Mucosa of gallbladder (tissue), 1 donor: ENCODE data around the gene CLEC16A. TPM values are rescaled to one million over a fixed set of nuclear protein-coding genes. Genes with fewer than 3 reads are reported as not detected.

ENCODE experiments used
- DNase-seq: peaks from one replicate; pipeline ENCODE4 v3.0.0-alpha.2; 2020; ENCODE audit warnings: low spot score
- total RNA-seq: library from RNA; stranded (reverse); gene quantifications from one replicate; pipeline ENCODE4 v1.2.1, GENCODE V29; 2021
- donor health status: DM: no; HTN: no; CAD: no.

CLEC16A gene
- total RNA-seq, 1 donor from 2014 or later: 27.6 TPM

GRCh38 chr16:11082860-11083388 lies 138.6 kb downstream of the CLEC16A start:
- no peak for DNase-seq

DNA sequence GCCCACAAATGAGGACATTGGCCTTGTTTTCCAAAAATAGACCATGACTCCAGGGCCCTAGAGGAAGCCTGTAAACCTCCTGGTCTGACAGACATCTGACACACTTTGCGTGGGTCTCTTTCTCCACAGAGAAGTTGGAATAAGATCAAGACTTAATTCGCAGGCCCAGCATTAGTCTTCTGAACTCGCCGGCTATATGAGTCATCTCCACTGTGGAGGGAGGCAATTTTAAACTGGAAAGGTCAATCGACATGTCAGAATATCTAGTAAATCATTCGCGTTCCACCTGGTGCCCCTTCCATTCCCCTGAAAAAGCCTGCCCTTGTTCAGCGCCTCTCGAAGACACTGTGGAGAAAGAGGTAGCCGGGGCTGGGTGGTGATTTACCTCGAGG lies 140.1 kb downstream of the CLEC16A start:
- DNase-seq: no peak

DNA sequence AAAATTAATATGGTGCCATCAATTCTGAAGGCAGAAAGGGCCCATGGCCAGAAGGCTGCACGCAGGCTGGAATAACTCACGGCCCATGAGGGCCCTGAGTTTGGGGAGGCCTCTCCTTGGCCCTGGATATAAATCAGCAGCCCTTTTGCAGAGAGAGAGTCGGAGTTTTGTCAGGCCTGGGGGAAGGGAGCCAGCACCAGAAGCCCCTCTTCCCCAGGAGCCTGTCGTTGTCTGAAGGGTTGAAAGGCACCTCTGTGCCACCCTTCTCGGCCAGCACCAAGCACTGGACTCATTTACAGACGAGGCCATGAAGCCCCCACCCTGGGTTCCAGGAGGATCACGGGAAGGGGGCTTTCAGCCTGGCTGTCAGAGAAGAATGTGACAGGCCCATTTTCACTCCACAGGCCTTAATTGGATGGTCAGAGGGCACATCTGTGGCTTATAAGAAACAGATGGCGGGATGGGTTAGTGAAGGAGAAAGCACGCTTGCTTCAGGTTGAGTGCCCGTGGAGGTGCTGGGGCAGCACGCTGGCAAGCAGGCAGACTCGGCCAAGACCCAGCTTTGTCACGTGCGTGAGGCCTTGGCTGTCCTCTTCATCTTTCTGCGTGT lies 140.6 kb downstream of the CLEC16A start:
- DNase-seq: no peak

DNA sequence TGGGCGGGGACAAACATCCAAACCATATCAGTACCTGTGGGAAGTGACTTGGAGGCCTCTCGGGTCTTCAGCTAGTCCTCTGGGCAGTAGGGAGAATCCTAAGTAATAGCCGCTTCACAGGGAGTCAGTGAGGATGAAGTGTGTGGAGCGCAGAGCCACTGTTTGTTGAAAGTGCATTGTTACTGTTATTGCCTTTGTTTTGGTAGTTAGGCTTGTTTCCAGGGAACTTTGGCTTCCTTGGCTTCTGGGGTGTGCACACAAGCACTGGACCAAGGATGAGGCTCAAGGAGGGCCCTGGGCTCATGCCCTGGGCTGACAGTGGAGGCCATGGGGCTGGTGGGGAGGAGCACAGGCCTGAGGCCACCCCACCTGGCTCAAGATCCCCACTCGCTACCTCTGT lies 141.6 kb downstream of the CLEC16A start:
- DNase-seq: no peak

DNA sequence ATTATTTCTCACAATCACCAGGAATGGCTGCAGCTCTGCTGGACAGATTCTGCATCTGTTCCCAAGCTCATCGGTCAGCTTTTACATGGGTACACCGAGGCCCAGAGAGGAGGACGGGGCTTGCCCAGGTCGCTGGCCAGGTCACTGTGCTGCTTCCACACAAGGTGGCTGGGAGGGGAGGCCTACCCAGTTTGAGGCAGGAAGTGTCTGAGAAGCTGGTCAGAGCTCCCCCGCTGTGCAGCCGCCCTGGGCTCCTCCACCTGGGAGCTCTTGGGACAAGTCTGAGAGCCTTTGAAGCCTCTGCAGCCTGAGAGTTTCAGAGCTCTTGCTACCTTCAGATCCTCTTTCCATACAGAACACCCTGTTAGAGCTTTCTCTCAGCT lies 143.3 kb downstream of the CLEC16A start:
- DNase-seq: no peak

GRCh38 chr16:11088074-11088730 lies 143.8 kb downstream of the CLEC16A start:
- no peak for DNase-seq

GRCh38 chr16:11088831-11089230 lies 144.5 kb downstream of the CLEC16A start:
- DNase-seq: no peak

DNA sequence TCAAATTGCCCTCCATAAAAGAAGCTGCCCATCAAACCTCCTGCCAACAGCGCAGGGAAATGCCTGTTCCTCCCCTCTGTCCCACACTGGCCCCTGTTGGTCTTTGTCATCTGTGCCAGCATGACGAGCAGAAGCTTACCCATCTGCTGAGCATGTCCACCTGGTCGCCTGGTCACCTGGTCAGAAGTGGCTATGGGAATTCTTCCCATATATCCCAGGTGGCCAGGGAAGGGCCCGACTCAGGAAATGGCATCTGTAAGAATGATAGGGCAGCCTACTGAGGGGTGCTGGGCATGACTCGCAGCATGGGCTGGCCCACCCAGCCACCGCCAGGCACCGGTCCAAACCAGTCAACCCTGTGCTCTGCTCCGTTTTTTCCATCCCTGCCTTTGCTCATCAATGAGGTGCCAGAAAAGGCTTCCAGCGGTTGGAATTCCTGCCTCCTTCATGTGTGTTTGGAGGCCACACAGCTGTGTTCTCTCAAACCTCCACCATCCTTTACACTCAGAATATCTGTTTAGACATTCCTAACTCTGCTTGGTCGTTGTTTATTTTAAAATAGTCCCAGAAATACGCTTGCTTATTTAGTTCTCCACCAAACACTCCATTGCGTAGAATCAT lies 145.2 kb downstream of the CLEC16A start:
- DNase-seq: peak; percentile 77

- DNase-seq: no peak
Observed at GRCh38 chr16:11090232-11090631, 145.9 kb downstream of the CLEC16A start.

DNA sequence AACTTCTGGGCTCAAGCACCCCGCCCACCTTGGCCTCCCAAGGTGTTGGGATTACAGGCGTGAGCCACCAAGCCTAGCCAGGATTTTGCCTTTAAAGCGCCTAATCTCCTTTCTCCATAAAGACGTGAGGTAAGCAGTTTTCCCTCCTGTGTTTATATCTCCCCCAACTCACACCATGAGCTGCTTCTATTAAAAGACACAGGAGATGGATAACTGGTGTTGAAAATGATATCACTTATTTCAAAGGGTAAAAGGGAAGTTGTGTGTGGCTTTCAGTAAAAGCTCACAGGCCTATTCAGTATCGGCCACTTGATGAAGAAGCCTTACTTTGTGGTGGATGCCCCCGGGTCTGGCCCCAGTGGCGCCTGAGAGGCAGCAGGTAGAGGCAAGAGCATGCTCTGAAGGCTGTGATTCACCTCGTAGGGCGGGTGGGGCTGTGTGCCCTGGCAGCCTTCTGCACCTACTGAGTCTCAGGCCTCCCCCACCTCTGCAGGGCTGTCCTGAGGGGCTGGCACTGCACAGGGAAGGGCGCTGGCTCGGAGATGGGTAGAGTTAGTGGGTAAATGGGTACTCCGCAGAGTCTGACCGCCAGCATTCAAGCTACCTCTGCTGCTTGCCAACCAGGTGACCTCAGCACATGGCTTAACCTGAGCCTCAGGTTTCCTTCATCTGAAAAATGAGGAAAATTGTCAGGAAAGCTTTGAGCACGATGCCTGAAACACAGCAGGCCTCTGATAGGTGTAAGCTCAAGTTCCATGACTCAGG lies 146.8 kb downstream of the CLEC16A start:
- DNase-seq: no peak

- no peak for DNase-seq
Observed at GRCh38 chr16:11092788-11093571, 148.6 kb downstream of the CLEC16A start.

DNA sequence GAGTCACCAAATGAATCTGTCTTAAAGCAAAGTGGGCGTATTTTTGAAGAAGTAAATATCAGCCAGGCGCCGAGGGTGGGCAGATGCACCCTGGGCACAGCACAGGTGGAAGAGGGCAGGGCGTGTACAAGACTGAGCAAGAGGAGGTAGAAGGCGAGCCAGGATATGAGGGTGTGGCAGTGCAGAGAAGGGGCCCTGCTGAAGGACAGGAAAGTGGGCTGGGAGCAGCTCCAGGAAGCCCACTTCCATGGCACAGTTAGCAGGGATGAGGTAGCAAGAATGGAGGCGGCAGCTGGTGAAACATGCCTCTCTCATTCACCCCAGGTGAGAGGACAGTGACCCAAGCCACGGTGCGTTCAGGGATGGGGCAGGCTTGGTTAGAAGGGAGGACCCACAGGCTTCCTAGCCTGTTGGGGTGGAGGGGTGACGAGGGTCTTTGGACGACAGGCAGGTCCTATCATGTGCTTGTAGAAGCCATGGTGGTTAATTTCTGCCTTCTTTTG lies 149.3 kb downstream of the CLEC16A start:
- no peak for DNase-seq

DNA sequence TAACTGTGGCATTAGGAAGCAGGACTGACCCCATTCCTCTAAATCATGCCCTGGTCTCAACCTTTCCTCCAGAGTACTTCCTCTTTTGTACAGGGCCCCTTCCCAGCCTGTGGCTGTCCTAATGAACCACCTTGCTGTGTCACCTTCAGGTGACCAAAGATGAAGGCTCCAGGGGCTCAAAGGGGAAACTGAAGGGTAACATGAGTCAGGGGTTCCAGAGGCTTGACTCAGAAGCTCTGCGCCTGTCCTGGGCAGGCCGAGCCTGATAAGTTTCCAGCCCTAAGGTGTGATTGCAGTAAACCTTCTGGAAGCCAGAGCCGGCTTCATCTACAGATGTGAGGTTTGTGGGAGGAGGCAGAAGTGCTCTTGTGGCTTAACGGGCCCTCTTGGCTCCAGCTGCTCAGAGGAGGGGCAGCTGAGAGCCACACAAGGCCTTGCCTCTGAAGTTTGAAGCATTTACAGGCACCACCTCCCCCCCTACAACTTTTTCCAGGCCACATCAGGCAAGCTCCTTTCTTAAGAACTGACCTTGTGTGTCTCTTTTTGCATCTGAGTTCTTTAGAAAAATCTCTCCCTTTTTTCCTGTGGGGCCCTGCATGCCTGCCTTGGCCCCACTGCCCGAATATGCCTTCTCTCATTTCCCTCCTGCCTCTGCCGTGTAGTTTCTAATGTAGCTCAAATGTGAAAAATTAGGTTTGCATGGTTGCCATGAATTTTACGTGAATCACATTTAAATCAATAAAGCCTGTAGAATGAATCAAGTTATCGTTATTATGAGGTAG lies 149.9 kb downstream of the CLEC16A start:
- no peak for DNase-seq

DNA sequence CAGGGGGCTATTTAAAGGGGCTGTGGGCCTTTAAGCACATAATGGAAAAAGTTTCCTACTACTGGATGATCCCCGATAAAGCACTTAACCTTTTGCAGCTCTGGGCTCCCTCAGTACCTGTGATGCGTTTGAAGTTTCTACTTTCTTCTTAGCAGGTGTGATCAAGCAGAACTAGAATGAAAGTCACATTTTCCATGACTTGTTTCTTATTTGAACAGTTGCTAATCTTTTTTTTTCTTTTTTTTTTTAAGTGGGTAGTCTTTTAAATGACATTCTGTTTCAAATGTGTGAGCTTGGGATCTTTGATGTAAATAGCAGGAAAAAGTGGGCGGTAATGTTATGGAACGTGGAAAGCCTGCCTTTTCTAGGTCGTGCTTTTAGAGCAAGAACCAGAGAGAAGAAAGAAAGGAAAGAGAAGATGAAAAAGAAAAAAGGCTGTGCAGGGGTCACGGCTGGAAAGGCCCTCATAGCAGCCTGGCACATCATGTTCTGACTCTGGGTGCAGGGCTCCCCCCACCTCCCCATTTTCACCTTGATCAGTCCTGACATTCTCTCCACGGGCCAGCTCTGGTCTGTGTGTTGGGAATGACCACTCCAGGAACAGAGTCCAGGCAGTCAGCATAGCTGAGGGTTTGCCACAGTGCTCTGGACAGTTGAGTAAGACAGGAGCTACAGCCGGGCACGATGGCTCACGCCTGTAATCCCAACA lies 150.6 kb downstream of the CLEC16A start:
- DNase-seq: no peak

- no peak for DNase-seq
Observed at GRCh38 chr16:11095935-11096334, 151.6 kb downstream of the CLEC16A start.

- DNase-seq: no peak
Observed at GRCh38 chr16:11097094-11097786, 152.9 kb downstream of the CLEC16A start.

DNA sequence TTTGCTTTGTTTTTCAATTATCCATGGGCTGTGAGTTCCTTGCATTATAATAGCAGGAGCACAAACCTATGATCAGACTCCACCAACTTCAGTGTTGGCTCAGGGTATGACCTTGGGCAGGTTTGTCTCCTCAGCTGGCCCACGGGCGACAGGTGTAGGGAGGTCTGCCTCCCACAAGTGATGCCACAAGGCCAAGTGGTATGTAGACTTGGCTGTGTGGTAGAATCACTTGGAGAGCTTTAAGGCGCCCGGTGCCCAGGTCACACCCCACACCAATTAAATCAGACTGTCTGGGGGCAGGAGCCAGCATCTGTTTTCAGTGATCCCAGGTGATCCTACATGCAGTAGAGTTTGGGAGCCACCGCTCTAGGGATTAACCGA lies 153.4 kb downstream of the CLEC16A start:
- no peak for DNase-seq

DNA sequence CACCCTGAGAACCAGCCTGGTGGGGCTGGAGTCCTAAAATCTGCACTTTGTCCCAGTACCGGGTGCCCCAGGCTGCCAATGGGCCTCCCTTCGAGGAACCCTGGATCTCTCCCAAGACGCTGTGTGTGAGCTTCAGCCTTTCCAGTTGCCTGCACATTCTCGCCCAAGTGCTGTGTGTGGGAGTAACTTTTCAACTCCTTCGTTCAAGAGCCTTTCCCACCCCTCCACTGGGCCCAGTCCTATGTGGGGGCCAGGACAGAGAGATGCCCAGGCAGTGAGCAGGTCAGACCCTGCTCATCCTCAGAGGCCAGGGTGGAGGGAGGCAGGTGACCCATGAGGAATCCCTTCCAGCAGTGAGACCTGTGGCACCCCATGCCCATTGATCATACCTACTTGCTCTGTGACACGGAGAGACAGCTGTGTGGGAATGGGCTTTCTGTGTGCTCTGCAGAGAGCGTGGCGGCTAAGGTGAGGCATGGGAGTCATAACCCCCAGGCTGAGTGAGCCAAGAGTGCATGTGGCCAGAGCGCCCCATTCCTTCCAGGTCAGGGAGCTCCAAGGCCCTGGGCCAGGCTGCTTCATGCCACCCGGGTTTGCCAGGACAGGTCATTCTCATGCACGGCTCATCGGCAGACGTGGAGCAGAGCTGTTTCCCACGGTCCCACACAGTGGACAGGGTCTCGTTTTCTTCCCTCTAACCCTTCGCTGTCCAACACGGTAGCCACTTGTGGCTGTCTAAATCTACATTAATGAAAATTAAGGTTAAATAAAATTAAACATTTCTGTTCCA lies 154.4 kb downstream of the CLEC16A start:
- no peak for DNase-seq
